GM03348 (cell line): ENCODE data around the gene CACNA1D.

Experiments used
- DNase-seq: peaks from one replicate; pipeline ENCODE4 v3.0.0; 2012; ENCODE audit warnings: low spot score

The CACNA1D gene

GRCh38 chr3:53691885-53692284 lies 197.5 kb downstream of the CACNA1D start:
- DNase-seq = no peak

GRCh38 chr3:53693451-53693850 lies 199.0 kb downstream of the CACNA1D start:
- no peak for DNase-seq

GRCh38 chr3:53694046-53694445 lies 199.6 kb downstream of the CACNA1D start:
- DNase-seq = no peak

DNA sequence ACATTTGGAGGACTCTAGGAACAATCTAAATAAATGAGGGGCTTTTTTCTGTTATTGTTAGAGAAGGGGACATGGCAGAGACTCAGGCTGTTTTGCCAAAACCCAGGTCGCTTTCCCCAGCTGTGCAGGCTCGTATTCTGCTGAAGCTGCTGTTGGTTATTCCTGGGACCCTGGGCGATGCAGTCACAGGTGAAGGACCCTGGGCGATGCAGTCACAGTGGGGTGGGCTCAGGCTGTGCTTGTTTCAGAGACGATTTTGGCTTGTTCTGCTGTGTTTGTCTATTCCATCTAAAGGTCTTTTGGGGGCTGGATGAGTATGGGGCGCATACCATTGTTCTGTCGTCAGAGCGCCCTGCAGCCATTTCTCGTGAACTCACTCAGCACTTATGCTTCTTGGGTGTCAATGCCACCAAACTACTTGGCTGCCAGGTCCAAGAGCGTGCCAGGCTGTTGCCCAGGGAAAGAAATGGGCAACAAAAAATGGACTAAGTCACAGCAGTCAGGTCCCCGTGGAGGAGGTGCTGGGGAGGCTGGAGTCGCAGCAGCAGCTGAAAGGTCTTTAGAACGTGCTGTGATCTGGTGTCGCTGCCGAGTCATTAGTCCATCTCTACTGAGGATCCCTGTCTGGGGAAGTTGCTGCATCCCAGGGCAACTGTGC lies 200.4 kb downstream of the CACNA1D start:
- no peak for DNase-seq

DNA sequence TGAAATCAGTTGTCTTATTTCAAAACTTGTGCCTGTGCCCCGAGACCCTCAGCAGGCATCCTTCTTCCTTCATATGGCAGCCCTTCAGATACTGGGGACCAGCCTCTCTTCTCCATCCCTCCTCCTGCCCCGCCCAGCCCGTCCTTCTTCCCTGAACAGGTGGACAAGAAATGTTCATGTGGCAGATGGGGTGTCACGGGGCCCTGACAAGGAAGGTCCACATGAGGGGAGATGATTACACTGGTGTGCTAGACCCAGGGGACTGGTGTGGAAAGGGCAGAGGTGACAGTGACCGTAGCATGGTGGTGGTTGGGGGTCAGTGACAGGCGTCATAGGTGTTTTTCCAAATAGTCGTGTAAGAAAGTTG lies 200.9 kb downstream of the CACNA1D start:
- DNase-seq = no peak

DNA sequence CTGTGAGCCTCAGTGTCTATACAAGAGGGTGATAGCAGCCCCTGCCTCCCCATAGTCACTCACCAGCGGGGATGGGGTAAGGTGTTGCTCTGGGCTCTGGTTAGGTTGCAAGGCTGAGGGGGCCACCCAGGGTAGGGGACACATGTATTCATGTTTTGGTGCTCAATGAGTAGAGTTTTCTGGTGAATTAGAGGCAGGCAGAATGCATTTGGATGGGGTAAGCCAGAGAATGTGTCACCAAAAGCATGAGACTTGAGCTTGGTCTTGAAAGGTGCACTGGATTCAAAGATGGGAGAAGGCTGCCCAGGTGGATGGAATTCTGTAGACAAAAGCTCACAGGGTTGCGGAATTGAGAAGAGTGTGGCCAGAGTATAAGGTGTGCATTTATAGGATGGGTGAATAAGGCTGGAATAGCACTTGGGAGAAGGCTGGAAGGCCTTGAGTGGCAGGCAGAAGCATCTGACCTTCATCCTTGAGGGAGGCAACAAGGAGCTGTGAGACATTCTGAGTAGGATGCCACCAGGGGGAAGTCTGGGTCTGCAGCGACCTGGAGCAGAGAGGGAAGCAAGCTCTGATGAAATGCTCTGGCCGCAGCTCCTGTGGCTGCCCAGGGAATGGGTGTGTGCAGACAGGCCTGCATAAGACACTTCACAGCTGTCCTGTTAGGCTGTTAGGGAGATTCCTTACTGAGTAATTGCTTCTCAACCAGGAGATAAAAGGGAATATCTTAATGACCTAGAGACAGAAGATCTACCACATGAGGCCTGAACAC lies 202.2 kb downstream of the CACNA1D start:
- DNase-seq = peak; percentile 22

- DNase-seq = no peak
Observed at GRCh38 chr3:53700441-53700840, 206.0 kb downstream of the CACNA1D start.

DNA sequence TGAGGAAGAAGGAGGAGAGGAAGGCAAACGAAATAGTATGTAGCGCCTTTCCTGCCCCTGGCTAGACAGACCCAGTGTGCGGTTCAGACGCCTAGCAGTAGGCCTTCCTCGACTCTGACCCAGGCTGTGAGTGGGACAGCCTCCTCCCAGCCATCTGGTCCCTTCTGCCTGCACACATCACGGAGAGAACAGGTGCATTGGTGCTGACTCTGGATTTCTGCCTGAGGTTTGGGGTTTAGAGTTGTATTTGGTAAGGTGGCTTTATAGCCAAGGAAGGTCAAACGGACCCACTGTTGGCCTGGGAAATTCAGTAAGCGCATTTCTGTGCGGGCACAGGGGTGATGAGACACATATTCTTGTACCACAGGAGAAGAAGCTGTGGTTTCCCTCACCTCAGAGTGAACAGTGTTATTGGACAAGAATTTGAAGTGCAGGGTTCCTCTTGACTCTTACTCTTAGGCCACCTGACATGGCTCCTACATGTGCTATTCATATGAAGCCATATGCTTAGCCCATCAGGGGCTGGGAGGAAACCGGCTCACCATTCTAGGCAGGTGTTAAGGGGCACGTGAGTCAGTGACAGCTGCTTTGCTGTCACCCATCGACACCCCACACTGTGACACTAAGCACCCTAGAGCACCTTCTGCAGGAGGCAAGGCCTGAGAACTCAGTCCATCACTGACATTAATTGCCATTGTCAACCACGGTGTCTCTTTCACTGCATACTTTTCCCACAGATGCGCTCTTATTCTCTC lies 208.5 kb downstream of the CACNA1D start:
- DNase-seq = no peak

- no peak for DNase-seq
Observed at GRCh38 chr3:53703630-53704362, 209.4 kb downstream of the CACNA1D start.

DNA sequence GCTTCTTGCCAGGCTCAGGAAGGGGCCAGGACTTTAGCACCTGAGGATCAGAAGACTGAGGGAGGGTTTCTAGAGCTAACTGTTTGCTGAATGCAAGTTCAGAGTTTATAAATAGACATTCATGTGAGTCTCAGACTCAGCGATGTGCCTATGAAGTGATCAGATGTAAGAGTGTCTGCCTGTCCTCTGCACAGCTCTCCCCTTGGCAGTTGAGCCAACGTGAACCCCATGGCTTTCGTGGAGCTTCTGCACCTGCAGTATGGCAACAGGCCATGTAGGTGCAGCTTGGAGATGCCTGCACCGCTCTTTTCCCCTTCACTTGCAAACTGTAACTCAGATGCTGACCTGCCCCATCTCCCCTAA lies 209.9 kb downstream of the CACNA1D start:
- no peak for DNase-seq

GRCh38 chr3:53705024-53705745 lies 210.8 kb downstream of the CACNA1D start:
- no peak for DNase-seq

- DNase-seq = no peak
Observed at GRCh38 chr3:53705774-53706173, 211.4 kb downstream of the CACNA1D start.

- no peak for DNase-seq
Observed at GRCh38 chr3:53707222-53707621, 212.8 kb downstream of the CACNA1D start.

DNA sequence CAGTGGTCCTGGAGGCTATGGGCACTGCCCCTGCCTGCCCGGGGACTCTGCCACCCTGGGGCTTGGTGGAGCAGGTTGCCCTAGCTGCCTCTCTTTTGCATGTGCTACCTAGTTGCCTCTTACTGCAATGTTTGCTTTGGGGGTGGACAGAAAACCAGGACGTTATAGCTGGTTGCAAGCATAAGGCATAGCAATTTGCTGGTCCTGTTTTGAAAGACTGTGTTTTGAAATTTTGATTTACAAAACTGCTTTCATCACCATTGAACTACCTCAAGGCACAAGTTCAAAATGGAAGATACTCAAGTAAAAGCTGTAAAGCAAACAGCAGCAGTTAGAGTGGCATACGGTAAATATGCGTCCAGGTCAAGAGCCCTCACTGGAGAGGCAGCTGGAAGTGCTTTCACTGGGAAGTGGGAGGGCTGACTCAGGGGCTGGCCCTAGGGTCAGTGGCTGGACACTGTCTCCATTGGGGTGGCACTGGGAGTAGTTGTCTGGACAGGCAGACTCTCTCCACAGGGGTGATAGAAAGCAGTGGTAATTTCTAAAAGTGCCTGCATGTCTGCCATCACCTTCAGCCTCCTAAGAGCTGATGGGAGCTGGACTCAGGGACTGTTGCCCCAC lies 213.7 kb downstream of the CACNA1D start:
- no peak for DNase-seq

GRCh38 chr3:53709256-53709655 lies 214.8 kb downstream of the CACNA1D start:
- DNase-seq = no peak

- DNase-seq = peak; percentile 84
Observed at GRCh38 chr3:53709860-53710674, 215.7 kb downstream of the CACNA1D start.

- DNase-seq = no peak
Observed at GRCh38 chr3:53711387-53711786, 217.0 kb downstream of the CACNA1D start.

DNA sequence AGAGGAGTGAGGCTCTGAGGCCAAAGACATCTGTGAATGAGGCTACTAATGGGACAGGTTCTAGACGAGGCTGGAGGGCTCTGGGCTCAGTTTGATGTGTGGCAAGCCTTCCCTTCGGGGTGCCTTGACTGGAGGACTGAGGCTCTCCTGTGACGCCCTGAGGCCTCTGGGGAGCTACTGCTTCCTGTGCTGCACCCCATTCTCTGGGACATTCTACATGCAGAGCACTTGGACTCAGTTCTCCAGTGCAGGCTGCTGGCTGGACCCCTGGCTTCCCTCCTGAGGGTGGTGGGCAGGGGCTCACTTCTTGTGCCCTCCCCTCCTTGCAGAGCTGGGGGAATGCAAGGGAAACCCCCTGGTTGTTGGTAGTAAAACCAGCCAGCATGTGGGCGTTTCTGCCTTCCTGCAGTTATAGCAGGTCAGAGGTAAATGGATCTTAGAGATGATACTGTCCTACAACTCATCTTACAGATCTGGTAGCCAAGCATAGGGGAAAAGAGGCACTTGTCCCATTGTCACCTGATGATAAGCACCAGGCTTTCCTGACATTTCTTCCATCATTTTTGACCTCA lies 218.5 kb downstream of the CACNA1D start:
- DNase-seq = no peak

DNA sequence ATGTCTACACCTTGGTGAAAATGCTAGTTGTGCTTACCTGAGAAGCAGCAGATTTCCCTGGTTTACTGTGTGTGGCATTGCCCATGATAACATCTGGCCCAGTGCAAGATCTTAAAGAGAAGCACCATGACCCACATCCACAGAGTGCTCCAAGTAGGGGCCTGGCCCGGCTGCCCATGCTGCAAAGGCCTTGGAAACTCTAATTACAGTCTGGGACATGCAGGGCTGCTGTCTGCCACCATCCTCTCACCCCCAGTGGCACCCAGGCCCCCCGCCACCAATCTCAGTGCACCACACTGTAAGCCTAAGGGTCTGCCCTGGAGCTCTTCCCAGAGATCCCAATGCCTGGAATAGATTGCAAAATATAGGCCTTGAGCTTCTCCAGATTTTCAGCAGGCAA lies 219.2 kb downstream of the CACNA1D start:
- DNase-seq = no peak
